ENCODE measurements around the gene OR2A25.

DNA sequence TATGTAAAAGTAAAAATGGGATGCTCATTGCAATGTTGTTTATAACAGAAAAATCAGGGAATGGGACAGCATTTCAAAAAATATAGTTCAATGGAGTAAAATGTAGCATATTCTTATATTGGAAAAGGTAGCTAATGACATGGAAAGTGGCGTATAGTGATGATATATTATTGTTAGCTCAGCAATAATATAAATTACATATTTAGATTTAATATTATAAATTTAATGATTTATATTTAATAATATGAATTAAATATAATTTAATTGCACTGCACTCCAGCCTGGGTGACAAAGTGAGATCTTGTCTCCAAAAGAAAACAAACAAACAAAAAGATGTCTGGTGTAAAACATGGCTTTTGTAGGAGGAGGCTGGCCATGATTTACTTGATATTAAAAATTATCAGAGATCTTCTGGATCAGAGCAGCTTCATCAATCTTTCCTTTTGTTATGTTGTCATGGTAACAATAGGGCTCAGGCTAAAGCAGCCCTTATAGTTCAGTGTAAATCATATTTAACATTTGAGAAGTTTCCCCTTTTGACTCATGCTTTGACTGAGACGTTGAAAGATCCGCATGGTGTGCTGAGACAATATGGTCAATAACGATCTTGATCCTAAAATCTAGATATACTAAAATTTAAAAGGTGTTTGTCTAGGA, 46.3 kb upstream of the OR2A25 start:
- TF ChIP-seq, protein P1, sequence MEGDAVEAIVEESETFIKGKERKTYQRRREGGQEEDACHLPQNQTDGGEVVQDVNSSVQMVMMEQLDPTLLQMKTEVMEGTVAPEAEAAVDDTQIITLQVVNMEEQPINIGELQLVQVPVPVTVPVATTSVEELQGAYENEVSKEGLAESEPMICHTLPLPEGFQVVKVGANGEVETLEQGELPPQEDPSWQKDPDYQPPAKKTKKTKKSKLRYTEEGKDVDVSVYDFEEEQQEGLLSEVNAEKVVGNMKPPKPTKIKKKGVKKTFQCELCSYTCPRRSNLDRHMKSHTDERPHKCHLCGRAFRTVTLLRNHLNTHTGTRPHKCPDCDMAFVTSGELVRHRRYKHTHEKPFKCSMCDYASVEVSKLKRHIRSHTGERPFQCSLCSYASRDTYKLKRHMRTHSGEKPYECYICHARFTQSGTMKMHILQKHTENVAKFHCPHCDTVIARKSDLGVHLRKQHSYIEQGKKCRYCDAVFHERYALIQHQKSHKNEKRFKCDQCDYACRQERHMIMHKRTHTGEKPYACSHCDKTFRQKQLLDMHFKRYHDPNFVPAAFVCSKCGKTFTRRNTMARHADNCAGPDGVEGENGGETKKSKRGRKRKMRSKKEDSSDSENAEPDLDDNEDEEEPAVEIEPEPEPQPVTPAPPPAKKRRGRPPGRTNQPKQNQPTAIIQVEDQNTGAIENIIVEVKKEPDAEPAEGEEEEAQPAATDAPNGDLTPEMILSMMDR (IDR thresholded peaks at IDR 0.05), result no peak
- no peak for TF ChIP-seq EP300 (IDR thresholded peaks at IDR 0.05)
